ENCODE measurements around the gene MARCHF2.

Gene MARCHF2

GRCh38 chr19:8401981-8402411 is 11.1 kb upstream of the MARCHF2 start:
- no peaks in the 10 kb centered on the region for H3K9me3 ChIP-seq (ENCODE audit: control insufficient read depth, insufficient read depth, low read depth, low read length)
- H3K4me3 ChIP-seq (ENCODE audit: low read depth, low read length) = no peak overlapping the region
- TF ChIP-seq ZNF518A (tag by site-specific recombination; conservative IDR thresholded peaks at IDR 0.05; ENCODE audit: low read depth) (no peak), HOXC10 (CRISPR knock-in tag; IDR thresholded peaks at IDR 0.05) (no peak), ZNF785 (tag by site-specific recombination; IDR thresholded peaks at IDR 0.05) (no peak)
- H3K4me1 ChIP-seq (ENCODE audit: control insufficient read depth, insufficient read depth, low read length) = no peaks in the 10 kb centered on the region
- H3K27ac ChIP-seq (ENCODE audit: extremely low read depth, low read depth, low read length) = no peak overlapping the region
- POLR2A ChIA-PET = no interaction called here
- CTCF ChIA-PET = no interaction called here
- peaks cover 0 to 36% of the 10 kb centered on the region in 2 experiments; a peak in 2 of 3 replicates for H3K36me3 ChIP-seq (ENCODE audit: control insufficient read depth in 2 of 2, insufficient read depth in 1 of 2, low read length in 2 of 2)

DNA sequence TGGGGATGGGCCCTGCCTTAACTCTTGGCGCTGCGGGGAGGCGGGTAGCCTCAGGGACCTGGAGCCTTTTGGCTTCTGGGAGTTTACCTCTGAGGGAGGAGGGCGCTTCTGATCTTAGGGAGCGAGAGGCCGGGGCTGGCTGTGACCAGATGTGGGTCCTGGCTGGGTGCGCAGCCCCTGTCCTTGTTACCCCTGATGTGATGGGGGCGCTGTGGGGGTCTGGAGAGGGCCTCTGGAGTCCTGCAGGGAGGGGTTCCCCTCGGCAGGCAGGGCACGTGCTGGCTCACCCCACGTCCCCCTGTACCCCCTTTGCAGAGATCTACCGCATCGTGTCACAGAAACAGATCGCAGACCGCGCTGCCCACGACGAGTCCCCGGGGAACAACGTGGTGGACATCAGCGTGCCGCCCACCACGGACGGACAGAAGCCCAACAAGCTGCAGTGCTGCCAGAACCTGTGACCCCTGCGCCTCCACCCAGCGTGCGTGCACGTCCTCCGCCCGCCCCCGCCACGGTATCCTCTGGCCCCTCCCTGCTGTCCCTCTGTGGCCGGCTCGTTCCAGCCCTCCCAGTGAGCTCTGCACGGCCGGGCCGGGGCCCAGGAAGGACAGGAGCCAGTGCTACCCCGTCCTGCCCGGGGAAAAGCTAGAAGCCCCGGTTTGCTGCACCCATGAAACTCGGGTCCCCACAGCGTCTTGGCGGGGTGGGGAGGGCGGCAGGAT is 9.8 kb upstream of the MARCHF2 start:
- POLR2A ChIA-PET = no interaction called here
- CTCF ChIA-PET = interaction anchor here (1.5 to 1.8 kb wide), 2 partner anchors 10 to 49 kb away, joined by 5 to 6 read pairs; partner anchors contain the start of gene MARCHF2
- peaks cover 0 to 36% of the 10 kb centered on the region in 2 experiments; a peak in 2 of 3 replicates for H3K36me3 ChIP-seq (ENCODE audit: control insufficient read depth in 2 of 2, insufficient read depth in 1 of 2, low read length in 2 of 2)

GRCh38 chr19:8403820-8404109 is 9.3 kb upstream of the MARCHF2 start:
- ChIA-PET POLR2A (no interaction called here), CTCF (interaction anchor here (1.5 to 1.8 kb wide), 2 partner anchors 9 to 50 kb away, joined by 5 to 6 read pairs; partner anchors contain the start of gene MARCHF2)
- Histone ChIP-seq H3K9me3 (ENCODE audit: control insufficient read depth, insufficient read depth, low read depth, low read length) (no peaks in the 10 kb centered on the region), H3K4me3 (ENCODE audit: low read depth, low read length) (no peak overlapping the region), H3K27ac (ENCODE audit: extremely low read depth, low read depth, low read length) (no peak overlapping the region), H3K4me1 (ENCODE audit: control insufficient read depth, insufficient read depth, low read length) (no peaks in the 10 kb centered on the region), H3K36me3 (ENCODE audit: control insufficient read depth in 2 of 2, insufficient read depth in 1 of 2, low read length in 2 of 2) (peaks cover 0 to 36% of the 10 kb centered on the region in 2 experiments; a peak in 2 of 3 replicates)
- no peak for TF ChIP-seq PATZ1 (tag by site-specific recombination; IDR thresholded peaks at IDR 0.05)
- TF ChIP-seq, protein P1, sequence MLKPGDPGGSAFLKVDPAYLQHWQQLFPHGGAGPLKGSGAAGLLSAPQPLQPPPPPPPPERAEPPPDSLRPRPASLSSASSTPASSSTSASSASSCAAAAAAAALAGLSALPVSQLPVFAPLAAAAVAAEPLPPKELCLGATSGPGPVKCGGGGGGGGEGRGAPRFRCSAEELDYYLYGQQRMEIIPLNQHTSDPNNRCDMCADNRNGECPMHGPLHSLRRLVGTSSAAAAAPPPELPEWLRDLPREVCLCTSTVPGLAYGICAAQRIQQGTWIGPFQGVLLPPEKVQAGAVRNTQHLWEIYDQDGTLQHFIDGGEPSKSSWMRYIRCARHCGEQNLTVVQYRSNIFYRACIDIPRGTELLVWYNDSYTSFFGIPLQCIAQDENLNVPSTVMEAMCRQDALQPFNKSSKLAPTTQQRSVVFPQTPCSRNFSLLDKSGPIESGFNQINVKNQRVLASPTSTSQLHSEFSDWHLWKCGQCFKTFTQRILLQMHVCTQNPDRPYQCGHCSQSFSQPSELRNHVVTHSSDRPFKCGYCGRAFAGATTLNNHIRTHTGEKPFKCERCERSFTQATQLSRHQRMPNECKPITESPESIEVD (tag by site-specific recombination; IDR thresholded peaks at IDR 0.05) = no peak
- TF ChIP-seq RBAK (tag by site-specific recombination; IDR thresholded peaks at IDR 0.05) = no peak
- no peak for TF ChIP-seq ZNF324 (tag by site-specific recombination; IDR thresholded peaks at IDR 0.05)
- no peak for TF ChIP-seq ZNF23 (tag by site-specific recombination; IDR thresholded peaks at IDR 0.05; ENCODE audit: borderline replicate concordance)
- TF ChIP-seq ZNF514 (tag by site-specific recombination; IDR thresholded peaks at IDR 0.05) = no peak
- TF ChIP-seq, protein P2, sequence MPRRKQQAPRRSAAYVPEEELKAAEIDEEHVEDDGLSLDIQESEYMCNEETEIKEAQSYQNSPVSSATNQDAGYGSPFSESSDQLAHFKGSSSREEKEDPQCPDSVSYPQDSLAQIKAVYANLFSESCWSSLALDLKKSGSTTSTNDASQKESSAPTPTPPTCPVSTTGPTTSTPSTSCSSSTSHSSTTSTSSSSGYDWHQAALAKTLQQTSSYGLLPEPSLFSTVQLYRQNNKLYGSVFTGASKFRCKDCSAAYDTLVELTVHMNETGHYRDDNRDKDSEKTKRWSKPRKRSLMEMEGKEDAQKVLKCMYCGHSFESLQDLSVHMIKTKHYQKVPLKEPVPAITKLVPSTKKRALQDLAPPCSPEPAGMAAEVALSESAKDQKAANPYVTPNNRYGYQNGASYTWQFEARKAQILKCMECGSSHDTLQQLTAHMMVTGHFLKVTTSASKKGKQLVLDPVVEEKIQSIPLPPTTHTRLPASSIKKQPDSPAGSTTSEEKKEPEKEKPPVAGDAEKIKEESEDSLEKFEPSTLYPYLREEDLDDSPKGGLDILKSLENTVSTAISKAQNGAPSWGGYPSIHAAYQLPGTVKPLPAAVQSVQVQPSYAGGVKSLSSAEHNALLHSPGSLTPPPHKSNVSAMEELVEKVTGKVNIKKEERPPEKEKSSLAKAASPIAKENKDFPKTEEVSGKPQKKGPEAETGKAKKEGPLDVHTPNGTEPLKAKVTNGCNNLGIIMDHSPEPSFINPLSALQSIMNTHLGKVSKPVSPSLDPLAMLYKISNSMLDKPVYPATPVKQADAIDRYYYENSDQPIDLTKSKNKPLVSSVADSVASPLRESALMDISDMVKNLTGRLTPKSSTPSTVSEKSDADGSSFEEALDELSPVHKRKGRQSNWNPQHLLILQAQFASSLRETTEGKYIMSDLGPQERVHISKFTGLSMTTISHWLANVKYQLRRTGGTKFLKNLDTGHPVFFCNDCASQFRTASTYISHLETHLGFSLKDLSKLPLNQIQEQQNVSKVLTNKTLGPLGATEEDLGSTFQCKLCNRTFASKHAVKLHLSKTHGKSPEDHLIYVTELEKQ (tag by site-specific recombination; IDR thresholded peaks at IDR 0.05; ENCODE audit: borderline replicate concordance) = no peak

More for the DNA sequence above, 9.8 kb upstream of the MARCHF2 start:
- Histone ChIP-seq H3K4me3 (ENCODE audit: low read depth, low read length) (no peak overlapping the region), H3K9me3 (ENCODE audit: control insufficient read depth, insufficient read depth, low read depth, low read length) (no peaks in the 10 kb centered on the region), H3K27ac (ENCODE audit: extremely low read depth, low read depth, low read length) (no peak overlapping the region), H3K4me1 (ENCODE audit: control insufficient read depth, insufficient read depth, low read length) (no peaks in the 10 kb centered on the region)
- no peak for TF ChIP-seq ZNF302 (tag by site-specific recombination; IDR thresholded peaks at IDR 0.05; ENCODE audit: low read depth)
- TF ChIP-seq, protein P3, sequence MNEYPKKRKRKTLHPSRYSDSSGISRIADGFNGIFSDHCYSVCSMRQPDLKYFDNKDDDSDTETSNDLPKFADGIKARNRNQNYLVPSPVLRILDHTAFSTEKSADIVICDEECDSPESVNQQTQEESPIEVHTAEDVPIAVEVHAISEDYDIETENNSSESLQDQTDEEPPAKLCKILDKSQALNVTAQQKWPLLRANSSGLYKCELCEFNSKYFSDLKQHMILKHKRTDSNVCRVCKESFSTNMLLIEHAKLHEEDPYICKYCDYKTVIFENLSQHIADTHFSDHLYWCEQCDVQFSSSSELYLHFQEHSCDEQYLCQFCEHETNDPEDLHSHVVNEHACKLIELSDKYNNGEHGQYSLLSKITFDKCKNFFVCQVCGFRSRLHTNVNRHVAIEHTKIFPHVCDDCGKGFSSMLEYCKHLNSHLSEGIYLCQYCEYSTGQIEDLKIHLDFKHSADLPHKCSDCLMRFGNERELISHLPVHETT (tag by site-specific recombination; IDR thresholded peaks at IDR 0.05) = no peak
